HepG2 (cell line): ENCODE results near the gene SFTPA2.

ENCODE experiments used
- NR2C2 ChIP-seq: sonication (generic); formaldehyde crosslinking; IDR thresholded peaks from 2 replicates; pipeline ENCODE4 v1.4.0; 2020; ENCODE audit warnings: missing genetic modification reagents, mild to moderate bottlenecking, moderate library complexity, borderline replicate concordance
- STAT6 ChIP-seq: sonication (generic); formaldehyde crosslinking; IDR thresholded peaks from 2 replicates; pipeline ENCODE4 v1.4.0; 2020; ENCODE audit warnings: missing genetic modification reagents, mild to moderate bottlenecking, borderline replicate concordance
- THYN1 ChIP-seq: sonication (generic); formaldehyde crosslinking; IDR thresholded peaks from 2 replicates; pipeline ENCODE4 v1.8.1; 2023; ENCODE audit warnings: low read depth, mild to moderate bottlenecking, moderate library complexity, missing genetic modification reagents, borderline replicate concordance
- ZHX1 ChIP-seq: sonication (generic); formaldehyde crosslinking; IDR thresholded peaks from 2 replicates; pipeline ENCODE4 v1.8.1; 2022; ENCODE audit warnings: low read depth, mild to moderate bottlenecking, missing genetic modification reagents

GRCh38 chr10:79562135-79562756 is 2.0 kb upstream of the SFTPA2 start:
- no peak for TF ChIP-seq THYN1 (CRISPR knock-in tag)
- no peak for TF ChIP-seq NR2C2 (CRISPR knock-in tag)
- no peak for TF ChIP-seq ZHX1 (CRISPR knock-in tag)
- TF ChIP-seq STAT6 (CRISPR knock-in tag): no peak
